Kidney (tissue), 11 donors: ENCODE results near the gene NBR1. TPM values are rescaled to one million over a fixed set of nuclear protein-coding genes. Genes with fewer than 3 reads are reported as not detected.
"Not testable (repeated sequence)": the region's sequence is repeated elsewhere in the genome, so short reads cannot be mapped to it uniquely, and the experiment has no call there.

Source experiments
- DNase-seq, 5 donors: peaks; one replicate each; pipeline ENCODE4 v3.0.0-alpha.2; 2013 to 2020
- FAIRE-seq: peaks from 2 replicates; lab custom pipeline; 2012; peaks lifted over from hg19 to GRCh38; lab: Jason Lieb, UNC
- H3K27ac ChIP-seq, 2 donors: one replicate each; pipeline ENCODE4 v1.7.0; 2013; ENCODE audit warnings: low read depth in 2 of 2, low read length in 2 of 2, inconsistent platforms in 1 of 2
- H3K27me3 ChIP-seq: one replicate; pipeline ENCODE4 v1.7.1; 2013; ENCODE audit warnings: low read length, inconsistent platforms; ENCODE audit not compliant: control insufficient read depth, insufficient read depth
- H3K36me3 ChIP-seq, 3 donors: one replicate each; pipeline versions ENCODE4 v1.7.0 to v1.7.1; 2013; ENCODE audit warnings: low read length in 3 of 3, control low read depth in 1 of 3, inconsistent platforms in 1 of 3; ENCODE audit not compliant: insufficient read depth in 3 of 3, control insufficient read depth in 2 of 3
- H3K4me1 ChIP-seq, 3 donors: one replicate each; pipeline versions ENCODE4 v1.7.0 to v1.7.1; 2013; ENCODE audit warnings: low read length in 3 of 3, inconsistent platforms in 1 of 3, low read depth in 1 of 3; ENCODE audit not compliant: control insufficient read depth in 2 of 3, insufficient read depth in 2 of 3
- H3K4me3 ChIP-seq, 3 donors: one replicate each; pipeline versions ENCODE4 v1.7.0 to v1.8.1; 2013; ENCODE audit warnings: low read length in 3 of 3, control low read depth in 1 of 3, inconsistent platforms in 1 of 3
- H3K9ac ChIP-seq, 3 donors: one replicate each; pipeline versions ENCODE4 v1.7.0 to v1.7.1; 2013; ENCODE audit warnings: low read length in 3 of 3, control low read depth in 1 of 3, inconsistent platforms in 1 of 3
- H3K9me3 ChIP-seq, 3 donors: one replicate each; pipeline versions ENCODE4 v1.7.0 to v1.7.1; 2013; ENCODE audit warnings: low read length in 3 of 3, control low read depth in 1 of 3, inconsistent platforms in 1 of 3; ENCODE audit not compliant: control insufficient read depth in 2 of 3, insufficient read depth in 1 of 3
- intact Hi-C: fragments of 100-400 bp; cut with DNase I; formaldehyde crosslinking; loops from one replicate; pipeline ENCODE4 v1.11.1; 2022
- polyA plus RNA-seq: library from polyadenylated mRNA; stranded (reverse); fragments of 350-450 nt; fragmentation: Illumina TruSeq; extraction: RNeasy Lipid Tissue Mini Kit (QIAGEN cat#74804); gene quantifications from one replicate; pipeline ENCODE4 v1.2.3, GENCODE V29; 2014; ENCODE audit warnings: low read depth, low replicate concordance; ENCODE audit not compliant: insufficient read depth
- total RNA-seq: library from RNA; stranded (reverse); fragmentation: NEBNext Ultra II Directional; extraction: Animal tissue kit (Norgen Biotek cat#: 25700); gene quantifications from one replicate; pipeline ENCODE4 v1.2.1, GENCODE V29; 2021
- donor health status: control.
- donor health status: control.
- donor health status: DM: yes; HTN: yes; CAD: no.
- donor health status: Normal renal cell carcinoma (clear cell type).

NBR1 gene
- total and polyA plus RNA-seq, 2 donors from 2014 or later, result 50.4 to 88.9 TPM

GRCh38 chr17:43232021-43232699, 61.1 kb downstream of the NBR1 start:
- intact Hi-C loops, H3K27me3 ChIP-seq, H3K36me3 ChIP-seq, FAIRE-seq, H3K9ac ChIP-seq, H3K27ac ChIP-seq, H3K4me3 ChIP-seq, H3K4me1 ChIP-seq, H3K9me3 ChIP-seq: not testable (repeated sequence)
- DNase-seq, result peak in 2 of 5 donors; percentile 62 to 94

DNA sequence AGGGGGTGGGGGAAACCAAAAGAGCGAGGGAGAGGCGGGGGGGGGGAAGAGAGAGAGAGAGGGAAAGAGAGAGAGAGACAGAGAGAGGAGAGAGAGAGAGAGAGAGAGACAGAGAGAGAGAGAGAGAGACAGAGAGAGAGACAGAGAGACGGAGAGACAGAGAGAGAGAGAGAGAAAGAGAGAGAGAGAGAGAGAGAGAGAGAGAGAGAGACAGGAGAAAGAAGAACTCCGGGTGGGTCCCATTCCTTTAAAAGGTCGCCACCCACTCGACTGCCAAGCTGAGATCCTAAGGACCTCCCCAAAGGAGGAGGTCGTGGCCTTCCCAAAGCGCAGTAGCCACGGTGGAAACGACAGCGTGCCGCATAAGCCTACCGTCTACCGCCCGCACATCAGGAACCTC, 62.2 kb downstream of the NBR1 start:
- DNase-seq, intact Hi-C loops, H3K9ac ChIP-seq: not testable (repeated sequence)

GRCh38 chr17:43233877-43234276, 62.9 kb downstream of the NBR1 start, which contains the start of gene RNU2-1:
TSS of gene RNU2-1 (minus strand) at chr17:43233977.
- H3K4me1 ChIP-seq, H3K4me3 ChIP-seq, FAIRE-seq, H3K36me3 ChIP-seq, intact Hi-C loops, H3K9me3 ChIP-seq, H3K9ac ChIP-seq, H3K27ac ChIP-seq, H3K27me3 ChIP-seq, DNase-seq: not testable (repeated sequence)

More for the DNA sequence above, 62.2 kb downstream of the NBR1 start:
- not testable (repeated sequence) for FAIRE-seq, H3K27ac ChIP-seq, H3K4me1 ChIP-seq, H3K36me3 ChIP-seq, H3K4me3 ChIP-seq, H3K27me3 ChIP-seq, H3K9me3 ChIP-seq

GRCh38 chr17:43239597-43239996, 68.6 kb downstream of the NBR1 start:
- not testable (repeated sequence) for FAIRE-seq

DNA sequence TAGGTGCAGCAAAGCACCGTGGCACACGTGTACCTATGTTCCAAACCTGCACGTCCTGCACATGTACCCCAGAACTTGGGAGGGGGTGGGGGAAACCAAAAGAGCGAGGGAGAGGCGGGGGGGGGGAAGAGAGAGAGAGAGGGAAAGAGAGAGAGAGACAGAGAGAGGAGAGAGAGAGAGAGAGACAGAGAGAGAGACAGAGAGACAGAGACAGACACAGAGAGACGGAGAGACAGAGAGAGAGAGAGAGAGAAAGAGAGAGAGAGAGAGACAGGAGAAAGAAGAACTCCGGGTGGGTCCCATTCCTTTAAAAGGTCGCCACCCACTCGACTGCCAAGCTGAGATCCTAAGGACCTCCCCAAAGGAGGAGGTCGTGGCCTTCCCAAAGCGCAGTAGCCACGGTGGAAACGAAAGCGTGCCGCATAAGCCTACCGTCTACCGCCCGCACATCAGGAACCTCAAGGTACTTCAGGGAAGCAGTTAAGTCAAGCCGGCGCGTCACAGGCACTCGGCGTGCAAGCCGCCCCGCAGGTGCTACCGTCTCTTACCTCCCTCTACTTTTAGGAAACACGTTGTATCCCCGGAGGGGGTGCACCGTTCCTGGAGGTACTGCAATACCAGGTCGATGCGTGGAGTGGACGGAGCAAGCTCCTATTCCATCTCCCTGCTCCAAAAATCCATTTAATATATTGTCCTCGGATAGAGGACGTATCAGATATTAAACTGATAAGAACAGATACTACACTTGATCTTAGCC, 69.8 kb downstream of the NBR1 start:
- H3K27ac ChIP-seq, H3K36me3 ChIP-seq, H3K27me3 ChIP-seq, H3K4me1 ChIP-seq, FAIRE-seq, H3K4me3 ChIP-seq, DNase-seq, H3K9me3 ChIP-seq, intact Hi-C loops, H3K9ac ChIP-seq: not testable (repeated sequence)

More at GRCh38 chr17:43239597-43239996, 68.6 kb downstream of the NBR1 start:
- H3K9ac ChIP-seq, H3K9me3 ChIP-seq, H3K27me3 ChIP-seq, H3K27ac ChIP-seq, intact Hi-C loops, H3K36me3 ChIP-seq, DNase-seq, H3K4me1 ChIP-seq, H3K4me3 ChIP-seq: not testable (repeated sequence)

- DNase-seq, H3K4me1 ChIP-seq, intact Hi-C loops, FAIRE-seq, H3K4me3 ChIP-seq, H3K27ac ChIP-seq, H3K27me3 ChIP-seq, H3K36me3 ChIP-seq, H3K9ac ChIP-seq, H3K9me3 ChIP-seq: not testable (repeated sequence)
These were observed 75.4 kb downstream of the NBR1 start for GRCh38 chr17:43246456-43246855.

Other genes starting within 250 kb of the NBR1 start
- gene AARSD1, start 206.8 kb upstream of the NBR1 start, total RNA-seq, result 35.8 TPM
- gene AARSD1, start 206.8 kb upstream of the NBR1 start, polyA plus RNA-seq, result 45.6 TPM
- 0.85 TPM for gene PTGES3L, start 191.1 kb upstream of the NBR1 start, total RNA-seq
- gene PTGES3L, start 191.1 kb upstream of the NBR1 start, polyA plus RNA-seq, result 1.2 TPM
- gene RUNDC1, start 190.6 kb upstream of the NBR1 start, total RNA-seq, result 19.5 TPM
- 10.1 TPM for gene RUNDC1, start 190.6 kb upstream of the NBR1 start, polyA plus RNA-seq
- gene RPL27, start 172.8 kb upstream of the NBR1 start, total RNA-seq, result 759 TPM
- 1,823 TPM for gene RPL27, start 172.8 kb upstream of the NBR1 start, polyA plus RNA-seq
- gene IFI35, start 164.4 kb upstream of the NBR1 start, total RNA-seq, result 41.4 TPM
- gene IFI35, start 164.4 kb upstream of the NBR1 start, polyA plus RNA-seq, result 58.6 TPM
- 133 TPM for gene VAT1, start 148.8 kb upstream of the NBR1 start, total RNA-seq
- 119 TPM for gene VAT1, start 148.8 kb upstream of the NBR1 start, polyA plus RNA-seq
- 0.63 TPM for gene RND2, start 146.0 kb upstream of the NBR1 start, total RNA-seq
- 2.3 TPM for gene RND2, start 146.0 kb upstream of the NBR1 start, polyA plus RNA-seq
- 5.1 TPM for gene BRCA1, start 45.9 kb upstream of the NBR1 start, total RNA-seq
- gene BRCA1, start 45.9 kb upstream of the NBR1 start, polyA plus RNA-seq, result 1.4 TPM
- gene TMEM106A, start 40.7 kb downstream of the NBR1 start, total RNA-seq, result 18.1 TPM
- 15.7 TPM for gene TMEM106A, start 40.7 kb downstream of the NBR1 start, polyA plus RNA-seq
- gene CCDC200, start 57.4 kb downstream of the NBR1 start, total RNA-seq, result not detected
- not detected for gene CCDC200, start 57.4 kb downstream of the NBR1 start, polyA plus RNA-seq
- 9,871 TPM for gene RNU2-1, start 62.8 kb downstream of the NBR1 start, total RNA-seq
- not detected for gene RNU2-1, start 62.8 kb downstream of the NBR1 start, polyA plus RNA-seq
- gene ARL4D, start 227.8 kb downstream of the NBR1 start, total RNA-seq, result 48.8 TPM
- gene ARL4D, start 227.8 kb downstream of the NBR1 start, polyA plus RNA-seq, result 81.2 TPM